NCI-H774 (cell line): ENCODE data around the gene C1orf94.

Experiments used
- DNase-seq: peaks from one replicate; lab custom pipeline; 2025; lab: John Stamatoyannopoulos, UW

The C1orf94 gene

DNA sequence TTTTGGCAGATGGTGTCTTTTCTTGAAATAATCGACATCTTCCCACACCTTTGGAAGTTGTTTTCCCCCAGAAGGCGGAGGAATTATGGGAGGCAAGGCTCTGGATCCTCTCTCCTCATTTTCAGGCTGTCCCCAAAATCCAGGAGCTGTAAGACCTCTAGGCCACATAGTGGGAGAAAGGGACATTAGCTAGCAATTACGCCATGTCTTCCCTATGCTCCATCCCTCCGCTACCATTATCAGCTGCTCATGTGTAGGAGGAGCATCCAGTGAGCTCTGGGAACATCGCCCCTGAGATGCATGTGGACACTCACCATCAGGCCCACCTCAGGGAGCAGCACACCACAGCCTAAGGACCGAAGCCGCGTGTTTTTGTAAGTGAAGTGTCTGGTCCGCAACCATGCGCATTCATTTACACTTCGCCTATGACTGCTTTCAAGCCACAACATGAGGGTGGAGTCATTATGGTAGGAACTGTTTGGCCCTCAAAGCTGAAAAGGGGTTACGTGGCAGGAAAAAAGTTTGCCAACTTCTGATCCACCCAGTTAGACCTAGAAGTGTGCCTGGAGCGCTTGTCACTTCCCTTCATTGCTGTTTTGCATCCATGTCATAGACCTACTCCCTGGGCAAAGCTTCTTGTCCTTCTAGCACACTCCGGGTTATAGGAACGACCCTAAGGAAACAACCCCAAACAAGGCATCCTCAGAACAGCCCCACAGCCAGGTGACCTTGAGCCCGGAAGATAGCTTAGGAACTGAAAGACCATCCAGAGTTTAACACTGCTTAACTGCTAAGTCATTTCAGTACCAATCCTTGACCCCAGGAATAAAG is 85.5 kb downstream of the C1orf94 start:
- DNase-seq: no peak

- no peak for DNase-seq
Measured at GRCh38 chr1:34262921-34263320, 86.2 kb downstream of the C1orf94 start.

- no peak for DNase-seq
Measured at GRCh38 chr1:34263406-34263805, 86.7 kb downstream of the C1orf94 start.

DNA sequence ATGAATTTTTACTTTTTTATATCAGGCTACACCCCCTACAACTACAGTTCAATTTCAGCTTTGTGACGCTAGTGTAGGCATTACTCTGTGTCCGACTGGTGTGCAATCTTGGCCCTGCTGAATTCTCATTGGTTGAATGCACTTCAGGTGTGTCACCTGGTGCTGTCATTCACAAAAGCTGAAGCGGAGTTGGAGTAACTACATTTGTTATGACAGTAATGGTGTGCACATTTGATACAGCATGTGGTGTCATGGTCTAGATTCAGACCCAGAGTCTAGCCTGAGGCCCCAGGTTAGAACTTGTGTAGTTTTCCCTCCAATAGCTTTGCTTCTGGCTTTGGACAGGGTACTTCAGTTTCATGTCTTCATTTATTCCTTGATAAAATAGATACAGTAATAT is 88.7 kb downstream of the C1orf94 start:
- DNase-seq: no peak

- DNase-seq: no peak
Measured at GRCh38 chr1:34266127-34266951, 89.6 kb downstream of the C1orf94 start.

GRCh38 chr1:34267326-34267725 is 90.6 kb downstream of the C1orf94 start:
- DNase-seq: no peak

DNA sequence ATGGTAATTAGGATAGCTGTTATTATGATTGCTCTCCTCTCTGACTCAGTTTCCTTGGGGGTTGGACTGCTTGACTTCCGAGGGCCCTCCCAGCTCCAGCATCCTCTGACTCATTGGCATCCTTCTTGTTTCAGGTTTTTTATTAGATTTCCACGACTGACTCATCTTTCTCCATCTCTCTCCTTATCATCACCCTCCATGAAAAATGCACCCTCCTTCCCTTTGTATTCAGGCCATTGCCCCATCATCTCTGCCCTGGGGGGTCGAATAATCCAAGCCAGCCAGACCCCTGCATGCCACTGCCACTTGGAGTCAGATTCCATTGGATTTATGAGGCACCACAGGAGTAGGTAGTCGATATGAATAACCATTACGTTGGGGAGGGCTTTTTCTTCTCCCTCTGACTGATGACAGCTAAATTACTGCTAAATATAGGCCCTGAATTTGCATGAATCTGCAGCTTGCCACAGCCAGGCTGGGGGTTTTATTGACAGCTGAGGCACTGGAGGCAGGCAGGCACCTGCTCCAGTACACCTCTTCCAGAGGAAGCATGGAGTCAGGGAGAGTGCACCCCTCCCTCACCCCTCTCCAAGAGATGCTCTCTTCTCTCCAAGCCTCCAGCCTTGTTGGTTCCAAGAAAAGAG is 91.7 kb downstream of the C1orf94 start:
- DNase-seq: no peak
